Cerebellar cortex (tissue), 1 donor: ENCODE measurements around the gene SUN1.

Source experiments
- DNase-seq: peaks from one replicate; pipeline ENCODE4 v3.0.0-alpha.2; 2015; ENCODE audit warnings: low spot score

The SUN1 gene

GRCh38 chr7:891805-892204, 59.5 kb downstream of the SUN1 start:
- DNase-seq: no peak

GRCh38 chr7:892648-893593, 60.6 kb downstream of the SUN1 start:
- no peak for DNase-seq

GRCh38 chr7:893686-894085, 61.4 kb downstream of the SUN1 start:
- DNase-seq: no peak

- no peak for DNase-seq
Observed at GRCh38 chr7:894164-894867, 62.0 kb downstream of the SUN1 start.

GRCh38 chr7:894927-895450, 62.7 kb downstream of the SUN1 start:
- DNase-seq: no peak

- no peak for DNase-seq
Observed at GRCh38 chr7:895451-896052, 63.3 kb downstream of the SUN1 start.

GRCh38 chr7:896346-897075, 64.2 kb downstream of the SUN1 start:
- no peak for DNase-seq

- DNase-seq: no peak
Observed at GRCh38 chr7:897086-897485, 64.8 kb downstream of the SUN1 start.

GRCh38 chr7:897771-898376, 65.6 kb downstream of the SUN1 start:
- peak; percentile 62 for DNase-seq

GRCh38 chr7:898460-898854, 66.2 kb downstream of the SUN1 start:
- DNase-seq: no peak

- no peak for DNase-seq
Observed at GRCh38 chr7:898855-899681, 66.8 kb downstream of the SUN1 start.

GRCh38 chr7:899806-900205, 67.5 kb downstream of the SUN1 start:
- no peak for DNase-seq

- DNase-seq: no peak
Observed at GRCh38 chr7:900331-901040, 68.2 kb downstream of the SUN1 start.

GRCh38 chr7:901041-901387, 68.7 kb downstream of the SUN1 start:
- no peak for DNase-seq

GRCh38 chr7:901388-902154, 69.3 kb downstream of the SUN1 start:
- DNase-seq: peak; percentile 58

GRCh38 chr7:902996-903395, 70.7 kb downstream of the SUN1 start:
- DNase-seq: no peak

- no peak for DNase-seq
Observed at GRCh38 chr7:903921-904755, 71.9 kb downstream of the SUN1 start.

- no peak for DNase-seq
Observed at GRCh38 chr7:904847-905246, 72.6 kb downstream of the SUN1 start.
